Sciatic nerve (tissue), 2 donors: Measurements from ENCODE around the gene FOXF1. TPM values are rescaled to one million over a fixed set of nuclear protein-coding genes. Genes with fewer than 3 reads are reported as not detected.

Experiments
- ATAC-seq: fragments of 200-7000 bp; cut with Tn5 transposase; one replicate; pipeline ENCODE4 v1.9.1; 2020; ENCODE audit warnings: mild to moderate bottlenecking, moderate library complexity
- DNase-seq: peaks from one replicate; pipeline ENCODE4 v3.0.0-alpha.2; 2020; ENCODE audit warnings: low spot score
- intact Hi-C: fragments of 100-400 bp; cut with DNase I; formaldehyde crosslinking; loops from one replicate; pipeline ENCODE4 v1.14.2; 2022
- total RNA-seq: library from RNA; stranded (reverse); fragmentation: NEBNext Ultra II Directional; extraction: Animal tissue kit (Norgen Biotek cat#: 25700); gene quantifications from one replicate; pipeline ENCODE4 v1.2.1, GENCODE V29; 2021
- donor health status: DM: no; HTN: no; CAD: no.
- donor health status: DM: no; HTN: no; CAD: no.

Gene FOXF1
- total RNA-seq, 1 donor from 2014 or later = 0.45 TPM

DNA sequence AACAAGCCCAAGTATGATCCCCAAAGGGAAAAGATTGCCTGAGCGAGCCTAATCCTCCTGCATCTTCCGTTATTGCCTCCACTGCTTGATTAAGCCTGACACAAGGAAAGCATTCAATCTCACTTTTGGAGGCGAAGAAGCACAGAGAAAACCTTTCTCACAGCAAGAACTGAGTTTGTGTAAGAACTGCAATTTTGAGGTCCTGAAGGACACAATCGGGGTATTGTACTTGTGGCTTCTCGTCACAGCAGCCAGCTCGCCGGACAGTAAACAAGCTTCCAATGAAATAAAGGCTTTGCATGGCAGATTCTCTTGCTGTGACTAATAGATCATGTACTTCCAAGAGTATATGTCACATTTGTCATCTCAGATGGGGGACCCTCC, 18.7 kb upstream of the FOXF1 start:
- ATAC-seq (peak; percentile 51), DNase-seq (no peak)
- intact Hi-C loops = no loop called here

DNA sequence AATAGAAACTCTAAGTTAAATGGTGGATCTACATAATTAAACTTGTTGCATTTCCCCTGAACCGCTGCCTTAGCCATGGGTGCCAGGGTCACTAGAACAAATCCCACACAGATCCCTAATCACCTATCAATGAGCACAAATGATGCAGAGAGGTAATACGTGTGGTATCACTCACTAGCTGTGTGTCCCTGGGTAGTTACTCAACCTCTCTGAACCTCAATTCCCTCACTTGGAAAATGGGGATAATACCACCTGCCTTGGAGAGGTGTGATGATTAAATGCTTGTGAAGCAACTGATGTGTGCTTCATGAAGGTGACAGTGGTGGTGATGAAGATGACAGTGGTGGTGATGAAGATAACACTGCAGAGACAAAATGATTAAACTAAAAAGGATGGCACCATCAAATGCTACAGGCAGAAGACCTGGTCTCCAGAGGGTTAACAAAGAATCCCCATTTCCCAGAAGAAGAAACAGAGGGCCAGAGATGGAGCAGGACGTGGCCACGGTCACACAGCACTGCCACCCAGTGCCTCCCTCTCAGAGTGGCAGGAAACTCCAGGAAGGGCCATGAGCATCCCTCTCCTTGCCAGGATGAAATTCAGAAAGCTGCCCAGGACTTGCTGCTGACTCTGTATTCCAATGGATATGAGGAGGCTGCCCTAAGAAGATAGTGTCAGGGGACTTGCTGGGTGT, 17.9 kb upstream of the FOXF1 start:
- ATAC-seq = no peak
- intact Hi-C loops = no loop called here
- DNase-seq = no peak

DNA sequence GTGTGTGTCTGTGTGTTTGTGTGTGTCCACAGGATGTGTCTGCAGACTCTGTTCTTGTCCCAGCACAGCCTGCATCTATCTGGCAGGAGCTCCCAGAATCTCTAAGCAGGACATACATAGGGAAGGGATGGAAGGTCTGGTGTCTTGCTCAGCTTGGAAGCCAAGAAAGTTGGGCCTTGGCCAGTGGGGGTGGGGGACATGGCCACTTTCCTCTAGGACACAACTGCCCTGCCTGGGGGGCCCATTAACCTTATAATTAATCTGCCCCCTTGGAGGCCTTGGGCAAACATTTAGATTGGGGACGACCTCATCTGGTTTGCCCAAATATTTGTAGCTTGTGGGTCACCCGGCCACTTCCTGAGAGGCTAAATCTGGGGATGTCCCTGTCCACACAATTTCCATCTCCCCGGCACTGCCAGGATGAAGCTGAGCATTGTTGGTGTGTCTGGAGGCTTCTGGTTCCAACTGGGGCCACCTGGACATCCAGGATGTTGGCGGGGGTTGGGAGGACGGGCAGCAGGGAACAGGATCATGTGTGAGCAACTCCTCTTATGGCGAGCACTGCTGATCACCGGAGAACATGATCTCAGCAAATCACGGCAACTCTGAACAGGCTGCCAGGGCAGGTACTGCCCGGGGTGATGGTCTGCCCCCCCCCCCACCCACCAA, 17.2 kb upstream of the FOXF1 start:
- intact Hi-C loops = no loop called here
- no peak for DNase-seq
- no peak for ATAC-seq

DNA sequence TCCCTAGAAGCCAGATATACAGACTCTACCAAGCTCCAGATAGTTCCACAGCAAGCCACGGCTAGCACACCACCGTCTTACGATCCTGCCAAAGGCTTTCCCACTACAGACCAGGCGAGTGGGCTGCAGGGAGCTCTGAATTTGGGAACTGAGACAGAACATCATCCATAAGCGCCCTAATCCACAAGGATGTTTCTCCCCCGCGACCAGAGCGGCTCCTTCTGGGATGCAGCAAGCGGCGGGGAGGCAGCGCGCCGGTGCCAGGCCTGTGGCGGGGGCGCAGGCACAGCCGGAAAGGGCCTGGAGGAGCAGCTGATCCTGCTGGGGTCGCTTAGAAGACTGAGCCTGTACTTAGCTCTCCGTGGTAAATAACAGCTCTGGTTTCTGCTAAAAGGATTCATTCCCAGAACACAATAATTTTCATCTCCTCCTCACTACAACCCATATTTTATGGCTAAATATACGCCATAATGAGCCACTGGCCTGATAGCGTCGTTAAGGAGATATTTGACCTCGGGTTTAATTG, 16.2 kb upstream of the FOXF1 start:
- DNase-seq = no peak
- no peak for ATAC-seq
- intact Hi-C loops = no loop called here

DNA sequence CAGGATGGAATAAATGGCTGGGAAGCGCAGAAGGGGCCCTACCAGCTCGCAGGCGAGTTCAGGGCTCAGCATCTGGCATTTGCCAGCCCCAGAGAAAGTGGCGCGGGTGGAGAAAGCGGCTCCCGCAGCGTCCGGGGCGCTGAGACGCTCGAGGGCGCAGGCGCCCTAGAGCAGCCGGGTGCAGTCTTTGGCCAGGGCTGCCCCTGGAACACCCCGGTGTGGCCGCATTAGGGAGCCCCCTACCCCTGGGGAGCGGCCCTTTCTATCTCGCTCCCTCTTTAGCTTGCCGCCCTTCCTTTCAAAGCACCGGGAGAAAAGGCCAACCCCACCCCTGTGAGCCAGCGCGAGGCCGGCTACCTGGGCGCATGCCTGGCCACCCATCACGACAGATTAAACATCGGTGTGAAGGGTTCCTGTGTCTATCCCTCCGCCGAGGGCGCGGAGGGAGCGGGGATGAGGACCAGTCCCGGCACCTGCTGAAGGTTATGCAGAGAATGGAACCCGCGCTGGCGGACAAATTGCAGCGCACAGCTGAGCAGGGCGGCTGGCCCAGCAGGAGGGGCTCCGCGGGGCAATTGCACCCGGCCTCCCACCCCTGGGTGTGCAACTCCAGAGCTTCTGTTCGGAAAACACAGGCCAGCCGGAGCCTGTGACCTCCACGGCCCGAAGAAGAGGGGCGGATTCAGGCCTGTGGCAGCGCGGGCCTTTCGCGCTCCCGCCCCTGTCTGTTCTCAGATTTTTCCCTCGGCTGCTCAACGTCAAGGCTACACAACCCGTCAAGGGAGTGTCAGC, 15.6 kb upstream of the FOXF1 start:
- ATAC-seq = no peak
- intact Hi-C loops = no loop called here
- DNase-seq = no peak

DNA sequence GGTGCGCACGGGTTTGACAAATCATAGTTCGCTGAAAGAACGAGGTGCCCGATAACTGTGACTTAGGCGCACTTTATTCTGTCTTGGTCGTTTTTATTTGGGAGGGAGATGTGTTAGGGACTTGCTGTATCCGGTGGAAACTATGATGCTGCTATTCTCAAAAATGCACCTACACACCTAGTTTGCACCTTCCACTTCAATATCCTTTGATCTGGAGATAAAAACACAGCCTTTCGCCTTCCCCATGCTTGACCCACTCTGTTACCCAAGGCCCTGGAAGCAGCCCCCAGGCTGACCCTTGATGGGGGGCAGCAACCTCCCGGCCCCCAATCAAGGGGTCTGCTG, 15.0 kb upstream of the FOXF1 start:
- DNase-seq (no peak), ATAC-seq (no peak)
- intact Hi-C loops = no loop called here

DNA sequence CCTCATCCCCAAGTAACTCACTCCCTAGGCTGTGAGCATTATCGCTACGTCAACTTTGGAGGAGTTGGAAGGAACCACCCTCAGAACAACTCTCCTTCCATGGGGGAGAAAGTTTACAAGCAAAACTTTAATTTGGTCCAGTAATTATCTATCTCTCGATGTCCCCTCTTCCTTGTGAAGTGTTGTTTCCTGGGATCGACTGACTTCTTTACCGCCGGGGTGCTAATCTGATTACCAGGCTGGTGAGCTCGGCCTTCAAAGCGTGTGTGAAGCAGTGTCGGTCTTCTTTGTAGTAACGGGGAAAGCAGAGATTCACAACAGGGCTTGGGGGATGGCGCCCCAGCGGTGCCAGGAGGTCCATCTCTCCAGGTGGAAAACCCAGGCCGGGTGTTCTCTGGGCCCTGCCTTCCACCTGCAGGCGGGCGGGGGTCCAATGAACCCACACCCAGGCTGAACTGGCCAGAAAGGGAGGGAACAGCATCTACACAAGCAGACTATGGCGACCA, 14.5 kb upstream of the FOXF1 start:
- ATAC-seq = no peak
- intact Hi-C loops = no loop called here
- DNase-seq = no peak

DNA sequence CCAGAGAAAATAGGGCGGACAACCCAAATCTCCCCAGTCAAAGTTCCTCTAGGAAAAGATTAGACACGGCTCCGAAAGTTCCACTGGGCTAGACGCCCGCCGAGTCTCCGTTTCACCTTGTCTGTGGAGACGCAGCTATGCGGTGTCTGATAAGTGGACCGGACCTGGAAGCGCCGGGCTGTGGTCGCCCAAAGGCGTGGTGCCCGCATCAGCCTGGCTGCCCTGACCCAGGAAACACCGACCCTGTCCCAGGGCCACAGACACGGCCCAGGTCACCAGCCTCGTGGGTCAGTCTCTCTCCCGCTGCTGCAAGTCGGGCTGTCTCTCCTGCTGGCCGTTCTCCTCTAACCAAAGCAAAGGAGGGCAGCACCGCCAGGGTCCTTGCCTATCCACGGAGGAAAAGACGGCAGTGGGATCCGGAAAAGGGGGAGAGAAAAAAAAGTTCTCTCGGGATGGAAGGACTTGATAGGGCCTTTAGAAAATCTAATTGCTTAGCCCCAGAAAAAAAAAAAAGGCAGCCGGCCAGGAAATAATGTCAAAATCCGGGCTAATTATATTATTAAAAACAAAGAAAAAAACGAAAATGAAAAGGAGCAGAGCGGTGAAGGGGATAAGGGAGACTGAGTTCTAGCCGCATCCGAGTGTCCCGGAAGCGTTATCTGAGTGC, 13.9 kb upstream of the FOXF1 start:
- DNase-seq (no peak), ATAC-seq (no peak)
- intact Hi-C loops = no loop called here

DNA sequence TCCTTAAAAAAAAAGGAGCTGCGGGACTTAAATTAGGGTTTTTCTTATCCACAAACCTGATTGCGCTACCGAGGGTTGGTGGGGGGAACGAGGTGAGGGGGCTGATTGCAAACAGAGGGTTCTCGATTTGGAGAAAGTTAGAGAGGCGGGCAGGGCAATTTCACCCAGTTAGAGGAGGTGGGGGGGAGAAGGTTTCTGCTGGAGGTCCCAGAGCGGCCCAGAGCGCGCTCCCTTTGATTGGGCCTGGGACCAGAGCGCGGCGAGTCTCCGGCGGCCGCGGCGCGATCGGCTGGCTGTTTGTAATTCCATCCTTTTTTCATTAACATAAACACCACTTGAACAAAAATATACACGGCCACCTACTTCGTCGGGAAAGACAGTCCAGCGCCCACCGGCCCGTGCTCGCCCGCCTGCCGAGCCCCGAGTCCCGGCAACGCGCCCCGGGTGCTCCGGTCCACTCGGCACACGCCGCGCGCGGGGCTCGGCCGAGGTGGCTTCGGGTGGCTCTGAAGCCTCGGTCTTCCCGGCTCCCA, 13.3 kb upstream of the FOXF1 start:
- ATAC-seq (no peak), DNase-seq (no peak)
- intact Hi-C loops = no loop called here

DNA sequence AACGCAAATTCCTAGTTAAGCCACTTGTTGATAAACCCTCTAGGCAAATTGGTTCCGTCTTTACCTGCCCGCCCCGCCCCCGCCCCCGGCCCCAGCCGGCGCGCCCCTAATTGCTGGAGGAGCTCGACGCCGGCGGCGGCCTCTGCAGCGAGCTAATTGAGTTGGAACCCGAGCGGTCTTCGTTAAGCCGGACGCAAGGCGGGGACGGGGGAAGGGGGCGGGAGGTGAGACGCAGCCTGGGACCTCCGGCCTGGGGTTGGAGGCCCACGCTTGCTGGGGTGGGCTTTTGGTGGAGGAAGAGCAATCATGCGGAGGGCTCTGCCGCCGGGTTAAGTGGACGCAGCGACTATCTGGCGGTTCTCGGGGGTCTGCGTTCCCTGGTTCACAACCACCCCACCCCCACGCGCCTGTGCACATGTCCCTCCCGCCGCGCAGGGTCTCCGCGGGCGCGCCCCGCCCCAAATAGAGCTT, 12.7 kb upstream of the FOXF1 start:
- DNase-seq (no peak), ATAC-seq (no peak)
- intact Hi-C loops = no loop called here

DNA sequence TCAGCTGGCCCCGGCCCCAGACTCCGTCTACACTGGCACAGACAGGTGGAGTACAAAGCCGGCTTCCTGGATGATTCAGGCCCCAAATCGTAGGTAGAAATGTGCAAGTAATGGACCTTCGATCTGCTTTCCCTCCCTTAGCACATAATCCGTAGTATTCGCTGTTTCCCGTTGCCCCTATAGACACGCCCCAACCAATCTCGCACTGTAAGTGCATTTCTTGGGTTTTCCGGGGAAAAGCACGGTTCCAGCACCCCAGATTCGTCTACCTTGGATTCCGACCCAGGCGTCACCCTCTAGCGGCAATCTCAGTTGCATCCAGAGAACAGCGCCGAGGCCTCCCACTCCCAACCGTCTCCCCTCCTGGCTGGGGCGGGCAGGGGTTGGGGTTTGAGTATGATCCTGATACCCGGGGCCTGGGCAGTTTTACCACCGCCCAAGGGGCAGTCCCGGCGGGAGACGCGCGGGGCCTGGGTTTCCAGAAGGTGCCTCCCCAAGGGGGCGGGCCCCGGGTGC, 12.1 kb upstream of the FOXF1 start:
- no peak for ATAC-seq
- intact Hi-C loops = no loop called here
- DNase-seq = no peak

DNA sequence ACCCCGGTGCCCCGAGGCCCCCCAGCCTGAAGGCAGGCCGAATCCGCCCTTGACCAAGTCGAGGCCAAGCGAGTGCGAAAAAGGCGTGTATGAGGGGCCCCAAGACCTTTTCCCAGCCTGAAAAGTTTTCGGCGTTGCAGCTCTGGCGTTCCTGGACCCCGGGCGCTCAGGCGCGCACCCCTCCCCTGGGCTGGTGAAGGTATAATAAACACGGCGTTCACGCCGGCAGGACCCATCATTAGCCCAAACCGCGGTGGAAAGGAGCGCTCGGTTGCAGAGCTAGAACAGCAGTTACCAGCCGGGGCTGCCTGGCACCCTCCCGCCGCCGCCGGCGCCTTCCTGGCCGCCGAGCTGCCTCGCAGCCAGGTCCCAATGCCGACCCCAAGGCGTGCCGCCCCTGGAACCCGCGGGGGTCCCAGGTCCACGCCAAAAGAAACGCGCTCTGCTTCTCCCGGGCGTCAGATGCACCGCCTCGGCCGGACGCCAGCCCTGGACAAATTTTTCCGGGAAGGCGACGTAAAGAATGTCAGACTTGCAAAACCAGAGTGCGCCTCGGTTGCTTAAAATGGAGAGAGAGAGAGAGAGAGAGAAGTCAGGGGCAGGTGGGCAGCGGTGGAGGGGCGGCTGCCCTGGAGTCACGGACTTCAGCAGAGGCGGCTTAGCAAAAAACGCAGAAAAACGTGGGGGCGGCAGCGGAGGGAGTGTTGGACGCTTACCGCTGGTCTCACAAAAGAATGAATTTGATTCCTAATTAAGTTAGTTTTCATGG, 11.5 kb upstream of the FOXF1 start:
- intact Hi-C loops = no loop called here
- ATAC-seq (no peak), DNase-seq (no peak)

DNA sequence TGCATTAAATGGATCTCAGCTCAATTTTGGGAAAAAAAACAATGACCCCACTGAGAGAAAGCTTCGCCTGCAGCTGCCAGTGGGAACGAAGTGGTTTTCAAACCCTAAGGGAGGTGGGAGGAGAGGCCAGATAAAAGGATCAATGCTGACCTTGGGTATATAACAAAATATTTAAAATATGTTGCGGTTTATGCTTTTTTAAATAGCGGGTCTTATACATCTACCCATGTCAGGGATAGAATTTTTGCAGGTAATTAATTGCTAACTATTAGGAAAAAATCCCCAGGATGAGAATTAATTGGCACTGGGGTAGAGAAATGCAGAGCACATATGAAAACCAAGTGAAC, 10.9 kb upstream of the FOXF1 start:
- intact Hi-C loops = no loop called here
- DNase-seq (no peak), ATAC-seq (no peak)

DNA sequence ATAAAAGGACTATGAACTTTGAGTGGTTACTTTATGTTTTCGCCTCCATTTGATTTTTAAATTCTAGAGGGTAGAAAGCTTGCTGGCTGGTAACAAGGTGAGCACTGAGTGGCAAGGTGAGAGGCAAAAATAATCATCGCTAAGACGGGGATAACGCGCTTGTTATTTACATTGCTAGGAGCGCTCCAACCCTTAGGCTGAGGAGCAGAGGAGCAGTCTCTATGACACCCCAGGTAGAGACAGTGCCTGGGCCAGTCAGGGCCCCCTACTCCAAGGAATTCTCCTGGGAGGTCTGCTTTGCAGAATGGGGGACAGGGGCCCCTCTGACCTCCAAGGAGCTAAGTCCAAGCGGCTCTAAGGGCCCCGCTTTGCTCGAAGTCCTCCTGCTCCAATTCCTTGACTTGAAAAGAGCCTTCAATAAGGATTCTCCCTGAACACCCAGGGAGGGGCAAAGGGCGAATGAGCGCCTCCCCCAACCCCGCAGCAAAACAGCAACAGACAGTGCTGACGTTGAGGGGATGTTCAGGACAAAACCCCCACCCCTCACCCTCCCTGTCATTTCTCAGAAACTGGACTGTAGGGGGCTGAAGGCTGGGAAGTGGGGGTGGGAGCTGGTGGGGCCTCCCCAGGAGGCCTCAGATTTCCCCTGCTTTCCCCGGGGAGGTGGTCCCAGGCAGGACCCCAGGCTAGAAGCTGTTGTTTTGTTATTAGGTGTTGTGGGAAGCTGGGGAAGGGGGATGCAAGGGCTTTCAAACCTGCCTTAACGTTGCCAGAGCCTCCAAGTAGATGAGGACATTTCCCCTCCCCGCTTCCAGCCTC, 10.2 kb upstream of the FOXF1 start:
- no peak for ATAC-seq
- intact Hi-C loops = no loop called here
- DNase-seq = no peak

DNA sequence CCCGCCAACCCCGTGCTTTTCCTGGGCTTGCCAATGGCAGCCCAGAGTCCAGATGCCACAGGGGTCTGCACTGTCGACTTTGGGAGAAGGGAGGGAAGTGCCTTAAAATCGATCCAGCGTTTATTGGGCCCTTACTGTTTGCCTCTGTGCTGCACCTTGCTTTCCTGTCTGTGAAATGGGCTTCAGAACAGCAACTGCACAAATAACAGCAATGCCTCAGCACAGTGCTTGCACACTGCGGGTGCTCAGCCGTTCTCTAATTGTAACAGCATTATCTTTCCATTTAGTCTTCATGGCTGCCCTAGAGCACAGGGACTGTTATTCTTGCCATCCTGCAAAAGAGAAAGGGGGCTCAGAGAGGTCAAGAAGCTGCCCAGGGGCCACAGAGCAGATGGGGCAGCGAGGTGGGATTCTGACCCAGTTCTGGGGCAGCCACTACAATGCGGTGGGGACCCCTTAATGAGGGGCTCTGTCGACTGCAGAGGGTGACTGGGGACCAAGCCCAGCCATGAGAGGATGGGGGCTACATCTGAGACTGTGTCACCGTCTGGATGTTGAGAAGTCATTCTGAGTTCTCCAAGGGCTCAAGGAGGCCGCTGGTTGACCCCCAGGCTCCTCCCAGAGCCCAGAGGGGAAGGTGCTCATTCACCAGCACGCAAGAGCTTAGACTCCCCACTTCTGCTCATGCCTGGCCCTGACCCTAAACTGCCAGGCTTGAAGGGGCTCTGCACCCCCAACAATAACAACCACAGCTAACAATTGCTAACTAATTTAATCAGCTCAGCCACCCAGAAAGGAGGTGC, 9.4 kb upstream of the FOXF1 start:
- intact Hi-C loops = no loop called here
- DNase-seq = no peak
- ATAC-seq = no peak

DNA sequence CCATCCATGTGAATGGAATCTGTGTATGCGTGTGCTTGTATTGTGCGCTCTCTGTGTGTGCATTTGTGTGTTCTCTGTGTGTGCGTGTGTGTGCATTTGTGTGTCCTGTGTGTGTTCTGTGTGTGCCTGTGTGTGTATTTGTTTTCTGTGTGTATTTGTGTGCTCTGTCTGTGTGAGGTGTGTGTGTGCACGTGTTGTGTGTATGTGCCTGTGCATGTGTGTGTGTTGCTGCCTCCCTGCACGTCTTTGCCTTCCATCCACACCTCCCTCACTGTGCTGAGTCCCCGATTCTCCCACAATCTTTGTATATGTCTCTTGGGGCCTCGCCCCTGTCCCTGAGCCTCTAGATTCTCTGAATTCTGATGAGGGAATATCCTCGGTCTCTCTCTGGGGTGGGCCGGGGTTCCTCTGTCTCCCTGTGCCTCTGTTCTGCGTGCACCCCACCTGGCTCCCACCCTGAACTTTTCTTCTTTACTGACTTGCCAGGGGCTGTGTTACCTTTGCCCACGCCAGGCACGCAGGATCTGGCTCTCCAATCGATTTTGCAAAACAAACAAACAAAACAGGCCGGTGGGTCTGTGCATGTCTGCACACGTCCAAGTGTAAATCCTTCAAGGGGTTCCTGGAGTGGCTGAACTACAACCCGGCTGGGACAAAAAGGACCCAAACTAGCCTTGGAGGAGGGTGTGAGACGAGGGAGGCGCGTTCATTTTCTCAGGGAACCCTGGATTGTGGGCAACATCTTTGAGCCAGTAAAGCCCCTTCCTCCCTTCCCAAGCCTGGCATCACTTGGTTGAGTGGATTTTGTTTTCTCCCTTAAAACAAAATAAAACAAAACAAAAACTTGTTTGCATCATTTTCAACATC, 8.1 kb upstream of the FOXF1 start:
- ATAC-seq (no peak), DNase-seq (no peak)
- intact Hi-C loops = no loop called here
